WERI-Rb-1 (cell line): ENCODE measurements around the gene SHOX.
"Not testable (repeated sequence)": the region's sequence is repeated elsewhere in the genome, so short reads cannot be mapped to it uniquely, and the experiment has no call there.

Experiments
- DNase-seq: peaks from one replicate; pipeline ENCODE4 v3.0.0-alpha.2; 2020
- H3K27ac ChIP-seq: fragments of 250-450 bp; sonication (Bioruptor Pico); 2 replicates; pipeline ENCODE4 v1.5.1; 2020; ENCODE audit warnings: mild to moderate bottlenecking, moderate library complexity
- H3K27me3 ChIP-seq: fragments of 250-450 bp; sonication (Bioruptor Pico); 2 replicates; pipeline ENCODE4 v1.5.1; 2021; ENCODE audit warnings: mild to moderate bottlenecking, low read depth, moderate library complexity; ENCODE audit not compliant: insufficient read depth, severe bottlenecking
- H3K36me3 ChIP-seq: fragments of 250-450 bp; sonication (Bioruptor Pico); 2 replicates; pipeline ENCODE4 v1.5.1; 2020; ENCODE audit warnings: mild to moderate bottlenecking, moderate library complexity
- H3K4me3 ChIP-seq: 2 replicates; pipeline ENCODE4 v1.5.1; 2011; ENCODE audit warnings: low read depth, mild to moderate bottlenecking, control low read depth, low read length
- H3K9me3 ChIP-seq: fragments of 250-450 bp; sonication (Bioruptor Pico); 2 replicates; pipeline ENCODE4 v1.5.1; 2021; ENCODE audit warnings: mild to moderate bottlenecking, moderate library complexity; ENCODE audit not compliant: severe bottlenecking
- CTCF ChIP-seq: IDR thresholded peaks from 2 replicates; pipeline ENCODE4 v1.5.1; 2011; ENCODE audit warnings: low read depth, mild to moderate bottlenecking, control low read depth, inconsistent platforms, low read length

Gene SHOX

DNA sequence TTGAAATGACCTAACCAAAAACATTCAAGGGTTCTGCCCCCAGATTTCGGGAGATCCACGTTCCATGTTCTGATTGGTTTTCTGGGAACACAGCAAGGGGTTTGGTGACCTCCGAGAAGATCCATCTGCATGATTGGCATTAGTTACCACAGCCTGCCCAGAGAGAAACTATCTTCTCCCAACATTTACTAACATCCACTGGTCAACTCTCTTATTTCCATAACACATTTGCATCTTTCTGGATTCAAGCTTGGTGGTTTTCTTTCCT, 15.6 kb downstream of the SHOX start:
- Histone ChIP-seq H3K9me3 (no peaks in the 10 kb centered on the region), H3K4me3 (no peak overlapping the region), H3K27me3 (peaks cover 63% of the 10 kb centered on the region), H3K36me3 (no peaks in the 10 kb centered on the region), H3K27ac (no peak overlapping the region)
- no peak for TF ChIP-seq CTCF
- DNase-seq, result no peak

GRCh38 chrX:646796-647195, 16.2 kb downstream of the SHOX start:
- no peak overlapping the region for H3K4me3 ChIP-seq
- no peak overlapping the region for H3K27ac ChIP-seq
- DNase-seq, result no peak
- H3K9me3 ChIP-seq, result no peaks in the 10 kb centered on the region
- TF ChIP-seq CTCF, result no peak
- H3K27me3 ChIP-seq, result peaks cover 65% of the 10 kb centered on the region
- no peaks in the 10 kb centered on the region for H3K36me3 ChIP-seq

- no peak overlapping the region for H3K27ac ChIP-seq
- H3K27me3 ChIP-seq, result peaks cover 81% of the 10 kb centered on the region
- H3K36me3 ChIP-seq, result no peaks in the 10 kb centered on the region
- no peaks in the 10 kb centered on the region for H3K9me3 ChIP-seq
- no peak for TF ChIP-seq CTCF
- no peak overlapping the region for H3K4me3 ChIP-seq
- DNase-seq, result no peak
Observed at GRCh38 chrX:649166-649565, 18.6 kb downstream of the SHOX start.

DNA sequence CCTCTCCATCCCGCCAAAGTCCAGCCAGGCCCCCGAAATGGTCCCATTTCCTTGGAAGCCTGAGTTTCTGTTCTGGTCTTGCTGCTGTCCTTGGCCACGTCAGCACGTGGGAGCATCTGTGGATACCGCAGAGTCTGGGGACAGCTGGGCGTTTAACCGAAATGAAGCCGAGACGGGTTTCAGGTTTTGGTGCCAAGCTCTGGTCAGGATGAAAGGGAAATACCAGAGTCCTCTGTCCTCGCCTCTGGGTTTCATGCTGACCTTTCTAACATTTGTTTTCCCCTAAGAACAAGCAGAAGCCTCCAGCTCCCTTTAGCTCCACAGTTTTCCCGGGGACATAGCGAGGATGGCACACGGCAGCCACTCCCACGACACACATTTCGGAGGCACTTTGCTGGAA, 19.7 kb downstream of the SHOX start:
- H3K4me3 ChIP-seq, result no peak overlapping the region
- DNase-seq, result no peak
- H3K9me3 ChIP-seq, result no peaks in the 10 kb centered on the region
- no peak overlapping the region for H3K27ac ChIP-seq
- H3K27me3 ChIP-seq, result peaks cover 83% of the 10 kb centered on the region
- TF ChIP-seq CTCF, result no peak
- H3K36me3 ChIP-seq, result no peaks in the 10 kb centered on the region

DNA sequence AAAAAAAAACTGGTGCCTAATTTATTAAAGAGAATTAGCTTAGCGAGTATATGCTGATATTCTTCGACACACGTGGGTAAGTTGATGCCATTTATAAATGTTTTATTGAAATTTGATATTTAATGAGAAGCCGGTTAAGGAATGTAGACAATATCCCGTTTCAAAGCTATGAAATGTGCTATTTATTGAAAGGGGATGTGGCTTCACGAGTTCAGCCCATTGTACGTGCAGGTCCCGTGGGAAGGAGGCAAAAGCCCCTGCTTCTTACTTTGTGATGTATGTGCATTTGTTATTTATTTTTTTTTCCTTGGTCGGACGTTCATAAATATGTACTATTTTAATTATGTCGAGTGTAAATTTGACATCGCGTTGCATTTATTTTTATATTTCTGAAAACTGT, 20.2 kb downstream of the SHOX start:
- TF ChIP-seq CTCF, result no peak
- Histone ChIP-seq H3K27ac (no peak overlapping the region), H3K27me3 (peaks cover 81% of the 10 kb centered on the region), H3K36me3 (no peaks in the 10 kb centered on the region), H3K9me3 (no peaks in the 10 kb centered on the region), H3K4me3 (no peak overlapping the region)
- DNase-seq, result no peak

GRCh38 chrX:651922-652321, 21.3 kb downstream of the SHOX start:
- H3K27ac ChIP-seq, H3K9me3 ChIP-seq, H3K36me3 ChIP-seq, H3K4me3 ChIP-seq, DNase-seq: not testable (repeated sequence)
- peaks cover 71% of the 10 kb centered on the region for H3K27me3 ChIP-seq
